Measurements from ENCODE around the gene INHBE. TPM values are rescaled to one million over a fixed set of nuclear protein-coding genes. Genes with fewer than 3 reads are reported as not detected.
A peak's percentile ranks its signal among the peaks of the same experiment; 100 is the strongest.

Gene INHBE
- total RNA-seq, 4 donors from 2014 or later, result not detected

DNA sequence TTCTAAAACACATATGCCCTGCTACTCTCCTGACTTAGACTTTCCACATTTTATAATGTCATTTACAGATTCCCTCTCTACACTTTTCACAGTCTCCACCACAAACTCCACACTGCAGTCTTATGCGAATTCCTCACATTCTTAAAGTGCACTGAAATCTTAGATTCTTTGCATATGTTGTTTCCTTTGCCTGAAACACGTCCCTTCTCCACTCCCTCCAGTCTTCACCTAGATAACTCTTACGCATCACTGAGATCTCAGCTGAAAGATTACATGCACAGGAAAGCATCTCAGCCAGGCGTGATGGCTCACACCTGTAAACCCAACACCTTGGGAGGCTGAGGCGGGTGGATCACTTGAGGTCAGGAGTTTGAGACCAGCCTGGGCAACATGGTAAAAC lies 28.4 kb downstream of the INHBE start:
- no peak for TF ChIP-seq POLR2A (IDR thresholded peaks at IDR 0.05)
- TF ChIP-seq, protein P1, sequence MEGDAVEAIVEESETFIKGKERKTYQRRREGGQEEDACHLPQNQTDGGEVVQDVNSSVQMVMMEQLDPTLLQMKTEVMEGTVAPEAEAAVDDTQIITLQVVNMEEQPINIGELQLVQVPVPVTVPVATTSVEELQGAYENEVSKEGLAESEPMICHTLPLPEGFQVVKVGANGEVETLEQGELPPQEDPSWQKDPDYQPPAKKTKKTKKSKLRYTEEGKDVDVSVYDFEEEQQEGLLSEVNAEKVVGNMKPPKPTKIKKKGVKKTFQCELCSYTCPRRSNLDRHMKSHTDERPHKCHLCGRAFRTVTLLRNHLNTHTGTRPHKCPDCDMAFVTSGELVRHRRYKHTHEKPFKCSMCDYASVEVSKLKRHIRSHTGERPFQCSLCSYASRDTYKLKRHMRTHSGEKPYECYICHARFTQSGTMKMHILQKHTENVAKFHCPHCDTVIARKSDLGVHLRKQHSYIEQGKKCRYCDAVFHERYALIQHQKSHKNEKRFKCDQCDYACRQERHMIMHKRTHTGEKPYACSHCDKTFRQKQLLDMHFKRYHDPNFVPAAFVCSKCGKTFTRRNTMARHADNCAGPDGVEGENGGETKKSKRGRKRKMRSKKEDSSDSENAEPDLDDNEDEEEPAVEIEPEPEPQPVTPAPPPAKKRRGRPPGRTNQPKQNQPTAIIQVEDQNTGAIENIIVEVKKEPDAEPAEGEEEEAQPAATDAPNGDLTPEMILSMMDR (IDR thresholded peaks at IDR 0.05), result no peak
- H3K27ac ChIP-seq, result no peak overlapping the region
- H3K4me3 ChIP-seq, result no peak overlapping the region
- H3K27me3 ChIP-seq, result peaks cover 0 to 28% (median 0%) of the 10 kb centered on the region in 4 donors
- intact Hi-C loops (cut with DNase I), result no loop called here
- no peaks in the 10 kb centered on the region for H3K36me3 ChIP-seq
- no peaks in the 10 kb centered on the region for H3K9me3 ChIP-seq
- 60 to 64% methylated on average over 5 of the region's 5 CpGs for WGBS, 2 donors
- no peak for DNase-seq
- H3K4me1 ChIP-seq, result peaks cover 0 to 21% (median 0%) of the 10 kb centered on the region in 3 donors

DNA sequence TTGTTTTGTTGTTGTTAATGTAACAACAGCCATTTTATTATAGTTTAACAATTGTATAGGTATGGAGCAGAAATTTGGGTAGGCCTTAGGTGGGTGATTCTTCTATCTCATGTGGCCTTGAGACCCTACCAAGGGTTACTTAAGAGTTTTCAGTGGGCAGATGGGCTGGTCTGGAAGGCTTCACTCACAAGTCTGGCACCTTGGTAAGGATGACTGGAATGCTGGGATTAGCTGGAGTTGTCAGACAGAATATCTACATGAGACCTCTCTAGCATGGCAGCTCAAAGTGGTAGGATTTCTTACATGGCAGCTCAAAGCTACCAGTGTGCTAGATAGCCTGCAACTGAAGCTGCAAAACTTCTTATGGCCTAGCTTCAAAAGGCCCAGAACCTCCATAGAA lies 30.6 kb downstream of the INHBE start:
- Histone ChIP-seq H3K4me1 (peaks cover 5 to 23% (median 10%) of the 10 kb centered on the region in 3 donors), H3K36me3 (peaks cover 5 to 16% (median 6%) of the 10 kb centered on the region in 3 donors), H3K4me3 (no peak overlapping the region), H3K27ac (no peak overlapping the region), H3K27me3 (peaks cover 0 to 14% (median 0%) of the 10 kb centered on the region in 4 donors), H3K9me3 (no peaks in the 10 kb centered on the region)
- TF ChIP-seq, protein P1 (IDR thresholded peaks at IDR 0.05), result no peak
- no peak for TF ChIP-seq POLR2A (IDR thresholded peaks at IDR 0.05)
- no peak for DNase-seq
- intact Hi-C loops (cut with DNase I), result no loop called here

DNA sequence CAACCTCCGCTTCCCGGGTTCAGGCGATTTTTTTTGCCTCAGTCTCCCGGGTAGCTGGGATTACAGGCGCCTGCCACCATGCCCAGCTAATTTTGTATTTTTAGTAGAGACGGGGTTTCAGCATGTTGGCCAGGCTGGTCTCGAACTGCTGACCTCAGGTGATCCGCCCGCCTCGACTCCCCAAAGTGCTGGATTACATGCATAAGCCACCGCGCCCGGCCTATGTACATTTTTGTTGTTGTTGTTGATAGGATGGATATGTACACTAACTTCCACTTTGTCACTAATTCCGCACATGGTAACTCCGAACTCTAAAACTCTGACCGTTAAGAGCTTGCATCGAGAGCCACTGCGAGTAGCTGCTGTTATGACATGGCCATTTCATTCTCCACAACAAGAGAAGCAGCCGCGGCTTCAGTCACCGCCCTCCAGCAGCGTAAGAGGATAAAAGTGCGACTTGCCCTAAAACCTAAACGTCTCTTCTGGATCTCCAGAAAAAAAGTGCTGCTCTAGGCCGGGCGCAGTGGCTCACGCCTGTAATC lies 32.0 kb downstream of the INHBE start:
- H3K9me3 ChIP-seq, result no peaks in the 10 kb centered on the region
- H3K36me3 ChIP-seq, result peaks cover 6 to 30% (median 11%) of the 10 kb centered on the region in 3 donors
- peak overlapping the region in 3 of 4 donors; percentile 68 to 99 (median 88) for H3K4me3 ChIP-seq
- H3K27me3 ChIP-seq, result peaks cover 0 to 11% (median 0%) of the 10 kb centered on the region in 4 donors
- WGBS, 2 donors, result 88 to 93% methylated on average over 17 to 23 of the region's 27 CpGs
- intact Hi-C loops (cut with DNase I), result no loop called here
- TF ChIP-seq, protein P1 (IDR thresholded peaks at IDR 0.05), result no peak
- TF ChIP-seq POLR2A (IDR thresholded peaks at IDR 0.05), result no peak
- DNase-seq, result no peak
- H3K4me1 ChIP-seq, result peaks cover 5 to 22% (median 10%) of the 10 kb centered on the region in 3 donors
- H3K27ac ChIP-seq, result peak overlapping the region; percentile 24 to 93 (median 55)

DNA sequence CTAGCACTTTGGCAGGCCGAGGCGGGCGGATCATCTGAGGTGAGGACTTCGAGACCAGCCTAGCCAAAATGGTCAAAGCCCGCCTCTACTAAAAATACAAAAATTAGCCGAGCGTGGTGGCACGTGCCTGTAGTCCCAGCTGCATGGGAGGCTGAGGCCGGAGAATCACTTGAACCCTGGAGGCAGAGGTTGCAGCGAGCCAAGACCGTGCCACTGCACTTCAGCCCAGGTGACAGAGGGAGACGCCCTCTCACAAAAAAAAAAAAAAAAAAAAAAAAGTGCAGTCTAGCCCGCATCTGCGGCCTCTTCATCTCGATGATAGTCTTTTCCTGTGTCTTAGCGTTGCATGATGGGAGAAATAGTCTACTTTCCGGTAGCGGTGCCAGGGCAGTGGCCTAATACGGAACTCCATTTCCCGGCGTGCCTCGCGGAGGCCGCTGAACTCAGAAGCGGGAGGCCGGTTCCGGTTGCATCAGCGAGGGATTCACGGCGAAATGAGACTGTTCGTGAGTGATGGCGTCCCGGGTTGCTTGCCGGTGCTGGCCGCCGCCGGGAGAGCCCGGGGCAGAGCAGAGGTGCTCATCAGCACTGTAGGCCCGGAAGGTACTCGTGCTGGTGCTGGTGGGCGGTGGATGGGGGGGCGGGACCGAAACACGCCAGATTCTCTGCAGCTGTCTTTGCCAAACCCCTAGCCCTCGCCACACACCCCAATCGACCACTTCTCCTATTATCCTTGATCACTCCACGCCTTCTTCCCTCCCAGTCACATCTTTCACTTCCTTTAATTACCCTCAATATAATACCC lies 32.7 kb downstream of the INHBE start, which contains the start of gene MARS1:
Gene MARS1, plus strand, starts transcription at position 472 of the 805 bp plus-strand sequence. Its CDS starts 23 bp downstream, at position 495.
- TF ChIP-seq POLR2A (IDR thresholded peaks at IDR 0.05), result peak in 2 of 4 donors; percentile 56 to 64
- TF ChIP-seq, protein P1 (IDR thresholded peaks at IDR 0.05), result peak in 3 of 6 experiments; percentile 14 to 48 (median 18)
- Histone ChIP-seq H3K4me3 (peak within 1 kb of the TSS; percentile 68 to 99 (median 86)), H3K4me1 (peaks cover 5 to 22% (median 10%) of the 10 kb centered on the region in 3 donors), H3K27ac (peak within 1 kb of the TSS; percentile 78 to 93 (median 90)), H3K36me3 (peaks cover 6 to 37% (median 11%) of the 10 kb centered on the region in 3 donors), H3K9me3 (no peaks in the 10 kb centered on the region), H3K27me3 (peaks cover 0 to 4% (median 0%) of the 10 kb centered on the region in 4 donors)
- intact Hi-C loops (cut with DNase I), result no loop called here
- 1 to 2% methylated on average over 28 to 40 of the region's 47 CpGs for WGBS, 2 donors
- DNase-seq, result peak; percentile 74
